PFSK-1 (cell line): ENCODE data around the gene DCAF12.

Experiments
- FOXP2 ChIP-seq: optimal IDR thresholded peaks from 2 replicates; pipeline ENCODE3; 2011; ENCODE audit warnings: borderline replicate concordance, control low read depth, inconsistent platforms; ENCODE audit not compliant: insufficient read depth; ENCODE audit errors: extremely low read length, extremely low read depth
- POLR2AphosphoS5 ChIP-seq: IDR thresholded peaks from 2 replicates; pipeline ENCODE4 v1.6.1; 2012; ENCODE audit warnings: low read depth, mild to moderate bottlenecking, control low read depth, low read length, moderate library complexity
- REST ChIP-seq, 2 experiments: IDR thresholded peaks; 2 replicates each; pipeline versions ENCODE4 v1.6.1 to v1.8.0; 2011 to 2012; ENCODE audit warnings: low read depth in 2 of 2, low read length in 2 of 2, control low read depth in 1 of 2, inconsistent platforms in 1 of 2, mild to moderate bottlenecking in 1 of 2, moderate library complexity in 1 of 2; ENCODE audit not compliant: insufficient read depth in 1 of 2
- SIN3A ChIP-seq: IDR thresholded peaks from 2 replicates; pipeline ENCODE4 v1.6.1; 2012; ENCODE audit warnings: mild to moderate bottlenecking, low read length, moderate library complexity, borderline replicate concordance; ENCODE audit not compliant: insufficient read depth
- TAF1 ChIP-seq: IDR thresholded peaks from 2 replicates; pipeline ENCODE4 v1.6.1; 2012; ENCODE audit warnings: low read length, control low read depth, borderline replicate concordance; ENCODE audit not compliant: insufficient read depth

GRCh38 chr9:34093578-34093977, 32.9 kb downstream of the DCAF12 start:
- no peak for TF ChIP-seq POLR2AphosphoS5
- no peak for TF ChIP-seq REST (IDR thresholded peaks at IDR 0.05; ENCODE audit: insufficient read depth in 1 of 2, low read depth in 2 of 2, low read length in 2 of 2)
- no peak for TF ChIP-seq TAF1
- no peak for TF ChIP-seq SIN3A
- no peak for TF ChIP-seq FOXP2
